ENCODE results near the gene QRICH2. TPM values are rescaled to one million over a fixed set of nuclear protein-coding genes. Genes with fewer than 3 reads are reported as not detected.
"Not testable (repeated sequence)": the region's sequence is repeated elsewhere in the genome, so short reads cannot be mapped to it uniquely, and the experiment has no call there.

Gene QRICH2
- total RNA-seq, 3 donors from 2014 or later: 1.6 to 4.7 (median 3.2) TPM

DNA sequence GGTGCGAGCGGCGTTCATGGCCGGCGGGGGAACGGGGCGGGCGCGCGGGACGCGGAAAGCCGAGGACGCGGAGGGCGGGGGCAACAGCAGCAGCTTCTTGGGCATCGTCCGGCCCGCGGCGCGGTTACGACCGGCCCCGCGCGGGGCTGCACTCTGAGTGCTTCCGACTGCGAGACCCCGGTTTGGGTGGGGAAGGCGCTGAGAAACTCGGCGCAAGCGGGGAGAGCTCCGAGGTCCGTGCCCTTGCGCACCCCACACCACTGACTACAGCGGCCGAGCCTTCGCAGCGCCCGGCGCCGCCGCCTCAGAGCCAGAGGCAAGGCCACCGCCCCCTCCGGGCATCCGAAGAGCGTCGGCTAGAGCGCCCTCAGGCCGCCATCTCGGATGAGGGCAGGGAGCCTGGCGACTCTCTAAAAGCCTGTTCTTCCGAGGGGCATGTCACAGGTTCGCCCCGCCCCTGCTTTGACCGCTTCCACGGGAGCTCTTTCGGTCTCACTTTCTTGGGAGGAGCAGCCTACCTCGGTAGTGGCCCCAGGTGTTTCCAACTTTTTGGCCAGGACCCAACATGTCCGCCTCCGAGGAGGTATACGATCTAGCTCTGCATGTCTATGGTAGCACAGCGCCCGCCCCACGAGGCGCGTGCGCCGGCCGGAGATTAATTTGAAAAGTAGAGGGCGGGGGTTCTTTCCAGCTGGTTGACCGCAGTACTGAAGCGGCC, 45.7 kb upstream of the QRICH2 start, which contains the start of gene PRPSAP1:
Gene PRPSAP1 (minus strand): TSS at position 318 of the 718 bp plus-strand sequence. CDS start 213 bp downstream, at position 105.
- TF ChIP-seq CTCF (IDR thresholded peaks at IDR 0.05): peak; percentile 46
- intact Hi-C loops (cut with DNase I, micrococcal nuclease): no loop called here
- ATAC-seq (peak; percentile 97), DNase-seq (peak; percentile 89 to 91 (median 90))
- Histone ChIP-seq H3K36me3 (ENCODE audit: low read depth) (no peaks in the 10 kb centered on the region), H3K9me3 (no peaks in the 10 kb centered on the region), H3K4me3 (peak within 1 kb of the TSS; percentile 90), H3K4me1 (ENCODE audit: low read depth) (peaks cover 17% of the 10 kb centered on the region)

GRCh38 chr17:76353004-76353598, 45.0 kb upstream of the QRICH2 start:
- TF ChIP-seq CTCF (IDR thresholded peaks at IDR 0.05): no peak
- peak; percentile 42 to 67 (median 65) for DNase-seq
- no peaks in the 10 kb centered on the region for H3K9me3 ChIP-seq
- H3K4me3 ChIP-seq: peak overlapping the region; percentile 90
- intact Hi-C loops (cut with DNase I, micrococcal nuclease): no loop called here
- H3K36me3 ChIP-seq (ENCODE audit: low read depth): no peaks in the 10 kb centered on the region
- H3K4me1 ChIP-seq (ENCODE audit: low read depth): peaks cover 17% of the 10 kb centered on the region
- ATAC-seq: peak; percentile 43

- ATAC-seq (no peak), DNase-seq (no peak)
- Histone ChIP-seq H3K4me3 (no peak overlapping the region), H3K4me1 (ENCODE audit: low read depth) (peaks cover 17% of the 10 kb centered on the region), H3K9me3 (no peaks in the 10 kb centered on the region), H3K36me3 (ENCODE audit: low read depth) (no peaks in the 10 kb centered on the region)
- intact Hi-C loops (cut with DNase I, micrococcal nuclease): no loop called here
- TF ChIP-seq CTCF (IDR thresholded peaks at IDR 0.05): no peak
These were observed 43.5 kb upstream of the QRICH2 start for GRCh38 chr17:76351526-76352071.

GRCh38 chr17:76350463-76350862, 42.4 kb upstream of the QRICH2 start:
- intact Hi-C loops (cut with DNase I, micrococcal nuclease): no loop called here
- no peak for DNase-seq
- no peak for ATAC-seq
- Histone ChIP-seq H3K4me3 (no peak overlapping the region), H3K36me3 (ENCODE audit: low read depth) (no peaks in the 10 kb centered on the region), H3K4me1 (ENCODE audit: low read depth) (peaks cover 17% of the 10 kb centered on the region), H3K9me3 (no peaks in the 10 kb centered on the region)
- no peak for TF ChIP-seq CTCF (IDR thresholded peaks at IDR 0.05)

GRCh38 chr17:76346936-76347335, 38.9 kb upstream of the QRICH2 start:
- intact Hi-C loops (cut with DNase I, micrococcal nuclease); DNase-seq; H3K36me3 ChIP-seq (ENCODE audit: low read depth); H3K4me3 ChIP-seq; ATAC-seq; H3K4me1 ChIP-seq (ENCODE audit: low read depth); H3K9me3 ChIP-seq: not testable (repeated sequence)

DNA sequence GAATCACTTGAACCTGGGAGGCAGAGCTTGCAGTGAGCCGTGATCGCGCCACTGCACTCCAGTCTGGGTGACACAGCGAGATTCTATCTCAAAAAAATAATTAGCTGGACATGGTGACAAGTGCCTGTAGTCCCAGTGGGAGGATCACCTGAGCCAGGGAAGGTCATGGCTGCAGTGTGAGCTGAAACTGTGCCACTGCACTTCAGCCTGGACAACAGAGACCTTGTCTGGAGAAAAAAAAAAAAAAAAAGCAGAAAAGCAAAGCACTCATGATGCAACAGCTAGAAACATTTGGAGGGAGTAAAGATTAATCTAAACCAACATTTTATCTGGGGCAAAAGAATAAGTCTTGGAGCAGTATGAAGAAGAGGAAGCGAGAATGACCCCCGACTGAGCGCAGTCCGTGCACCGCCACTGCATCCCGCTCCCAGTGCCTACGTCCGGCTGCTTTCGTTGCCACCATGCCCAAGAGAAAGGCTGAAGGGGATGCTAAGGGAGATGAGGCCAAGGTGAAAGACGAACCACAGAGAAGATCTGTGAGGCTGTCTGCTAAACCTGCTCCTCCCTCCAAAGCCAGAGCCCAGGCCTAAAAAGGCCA, 37.4 kb upstream of the QRICH2 start:
- ATAC-seq: no peak
- no peaks in the 10 kb centered on the region for H3K36me3 ChIP-seq (ENCODE audit: low read depth)
- no peaks in the 10 kb centered on the region for H3K9me3 ChIP-seq
- no peak overlapping the region for H3K4me3 ChIP-seq
- H3K4me1 ChIP-seq (ENCODE audit: low read depth): no peaks in the 10 kb centered on the region
- DNase-seq: no peak
- intact Hi-C loops (cut with DNase I, micrococcal nuclease): no loop called here
- TF ChIP-seq CTCF (IDR thresholded peaks at IDR 0.05): no peak

Data from mucosa of descending colon (tissue), 3 donors.